SK-N-SH (cell line): Measurements from ENCODE around the gene ADAMTS14. TPM values are rescaled to one million over a fixed set of nuclear protein-coding genes. Genes with fewer than 3 reads are reported as not detected.
A peak's percentile ranks its signal among the peaks of the same experiment; 100 is the strongest.

Experiments
- CTCF ChIA-PET: fragments of 300-600, 350-600 bp; formaldehyde crosslinking; extraction: SDS; loops from one replicate; lab custom pipeline; 2021; lab: Yijun Ruan, JAX
- POLR2A ChIA-PET: fragments of 350-600 bp; sonication (Branson Sonifier 250); formaldehyde crosslinking; extraction: SDS; loops from one replicate; lab custom pipeline; 2020; ENCODE audit warnings: antibody characterized with exemption, inconsistent platforms; lab: Yijun Ruan, JAX
- DNase-seq: peaks from one replicate; pipeline ENCODE4 v3.0.0; 2012
- H2AFZ ChIP-seq: fragments of 200-600 bp; sonication (generic); 2 replicates; pipeline ENCODE4 v1.8.1; 2016; ENCODE audit warnings: antibody characterized with exemption, mild to moderate bottlenecking, low read depth
- H3F3A ChIP-seq: fragments of 200-600 bp; sonication (generic); replicated peaks from 2 replicates; pipeline ENCODE3; 2016; ENCODE audit warnings: antibody characterized with exemption, mild to moderate bottlenecking; ENCODE audit not compliant: insufficient read depth
- H3K27ac ChIP-seq, 2 experiments: fragments of 200-500 bp in 1 of 2; fragments of 200-600 bp in 1 of 2; sonication (Bioruptor generic) in 1 of 2; sonication (generic), shearing (Covaris generic) in 1 of 2; 2 replicates each; pipeline versions ENCODE4 v1.5.1 to v1.6.1; 2014 to 2016; ENCODE audit warnings: low read depth in 2 of 2, inconsistent platforms in 1 of 2, low read length in 1 of 2, mild to moderate bottlenecking in 1 of 2, mixed read lengths in 1 of 2
- H3K27me3 ChIP-seq: fragments of 200-600 bp; sonication (generic), shearing (Covaris generic); 2 replicates; pipeline ENCODE4 v1.6.1; 2016; ENCODE audit warnings: mixed run types; ENCODE audit not compliant: insufficient read depth
- H3K36me3 ChIP-seq, 2 experiments: fragments of 200-500 bp in 1 of 2; fragments of 200-600 bp in 1 of 2; sonication (Bioruptor generic) in 1 of 2; sonication (generic) in 1 of 2; replicated peaks in 1 of 2; 2 replicates each; pipeline versions ENCODE3 to v1.5.1; 2014 to 2016; ENCODE audit warnings: low read length in 1 of 2, mild to moderate bottlenecking in 1 of 2; ENCODE audit not compliant: insufficient read depth in 2 of 2, control insufficient read depth in 1 of 2
- H3K4me1 ChIP-seq, 2 experiments: fragments of 200-500 bp in 1 of 2; fragments of 200-600 bp in 1 of 2; sonication (Bioruptor generic) in 1 of 2; sonication (generic), shearing (Covaris generic) in 1 of 2; 2 replicates each; pipeline versions ENCODE4 v1.5.1 to v1.6.1; 2014 to 2016; ENCODE audit warnings: low read depth in 1 of 2, low read length in 1 of 2, mixed run types in 1 of 2; ENCODE audit not compliant: insufficient read depth in 2 of 2, control insufficient read depth in 1 of 2
- H3K4me2 ChIP-seq: fragments of 200-600 bp; sonication (generic), shearing (Covaris generic); 2 replicates; pipeline ENCODE4 v1.6.1; 2017; ENCODE audit warnings: mixed run types
- H3K4me3 ChIP-seq, 2 experiments: fragments of 200-500 bp in 1 of 2; fragments of 200-600 bp in 1 of 2; sonication (Bioruptor generic) in 1 of 2; sonication (generic), shearing (Covaris generic) in 1 of 2; 2 replicates each; pipeline versions ENCODE4 v1.5.1 to v1.8.1; 2014 to 2016; ENCODE audit warnings: low read depth in 2 of 2, inconsistent platforms in 1 of 2, low read length in 1 of 2, mild to moderate bottlenecking in 1 of 2, mixed read lengths in 1 of 2, moderate library complexity in 1 of 2
- H3K79me2 ChIP-seq: fragments of 200-600 bp; sonication (generic); 2 replicates; pipeline ENCODE4 v1.8.1; 2017; ENCODE audit warnings: mild to moderate bottlenecking; ENCODE audit not compliant: insufficient read depth
- H3K9ac ChIP-seq: fragments of 200-600 bp; sonication (generic); 2 replicates; pipeline ENCODE4 v1.6.1; 2017; ENCODE audit warnings: mixed run types
- H3K9me2 ChIP-seq: fragments of 200-600 bp; sonication (generic); 2 replicates; pipeline ENCODE4 v1.6.1; 2017; ENCODE audit warnings: mixed run types
- H3K9me3 ChIP-seq: fragments of 200-600 bp; sonication (generic); 2 replicates; pipeline ENCODE4 v1.6.1; 2017; ENCODE audit warnings: mixed run types, mild to moderate bottlenecking, moderate library complexity
- H4K20me1 ChIP-seq: fragments of 200-600 bp; sonication (generic); 2 replicates; pipeline ENCODE4 v1.6.1; 2017; ENCODE audit warnings: mild to moderate bottlenecking, mixed run types; ENCODE audit not compliant: insufficient read depth
- CTCF ChIP-seq: fragments of 200-600 bp; sonication (generic); IDR thresholded peaks from 2 replicates; pipeline ENCODE4 v1.6.1; 2017; ENCODE audit warnings: antibody characterized with exemption, mild to moderate bottlenecking, moderate library complexity
- EP300 ChIP-seq, 2 experiments: IDR thresholded peaks; 2 replicates each; pipeline versions ENCODE4 v1.4.0 to v1.6.1; 2012; ENCODE audit warnings: borderline replicate concordance in 1 of 2, low read depth in 1 of 2, low read length in 1 of 2
- EZH2phosphoT487 ChIP-seq: fragments of 200-600 bp; sonication (generic); IDR thresholded peaks from 2 replicates; pipeline ENCODE4 v1.6.1; 2017; ENCODE audit warnings: low read depth, mixed run types, mild to moderate bottlenecking, antibody characterized with exemption, moderate library complexity, borderline replicate concordance
- FOSL2 ChIP-seq: IDR thresholded peaks from 2 replicates; pipeline ENCODE4 v1.4.0; 2012; ENCODE audit warnings: low read depth, mild to moderate bottlenecking, moderate library complexity, borderline replicate concordance
- FOXJ3 ChIP-seq: sonication (generic); formaldehyde crosslinking; IDR thresholded peaks from 2 replicates; pipeline ENCODE4 v1.5.1; 2020; ENCODE audit warnings: mild to moderate bottlenecking, missing genetic modification reagents
- FOXM1 ChIP-seq: IDR thresholded peaks from 2 replicates; pipeline ENCODE4 v1.4.0; 2012; ENCODE audit warnings: low read depth, mild to moderate bottlenecking
- JUND ChIP-seq: IDR thresholded peaks from 2 replicates; pipeline ENCODE4 v1.4.0; 2012
- MAX ChIP-seq: IDR thresholded peaks from 2 replicates; pipeline ENCODE4 v1.4.0; 2012; ENCODE audit warnings: low read depth
- MXI1 ChIP-seq: IDR thresholded peaks from 2 replicates; pipeline ENCODE4 v1.6.1; 2012; ENCODE audit warnings: mild to moderate bottlenecking, low read depth, low read length, improper control_type of control experiment
- NFIC ChIP-seq: IDR thresholded peaks from 2 replicates; pipeline ENCODE4 v1.4.0; 2012; ENCODE audit warnings: borderline replicate concordance
- RAD21 ChIP-seq: IDR thresholded peaks from 2 replicates; pipeline ENCODE4 v1.6.1; 2012; ENCODE audit warnings: mild to moderate bottlenecking, low read length
- RCOR1 ChIP-seq: fragments of 150-350 bp; IDR thresholded peaks from 2 replicates; pipeline ENCODE4 v1.6.1; 2017; ENCODE audit warnings: antibody characterized with exemption, low read length
- RXRA ChIP-seq: IDR thresholded peaks from 2 replicates; pipeline ENCODE4 v1.4.0; 2012; ENCODE audit warnings: low read depth, mild to moderate bottlenecking, borderline replicate concordance
- SIN3A ChIP-seq: IDR thresholded peaks from 2 replicates; pipeline ENCODE4 v1.6.1; 2012; ENCODE audit warnings: low read depth, mild to moderate bottlenecking, low read length, moderate library complexity, borderline replicate concordance
- SMC3 ChIP-seq: IDR thresholded peaks from 2 replicates; pipeline ENCODE4 v1.6.1; 2012; ENCODE audit warnings: low read depth, low read length, improper control_type of control experiment
- USF1 ChIP-seq: IDR thresholded peaks from 2 replicates; pipeline ENCODE4 v1.4.0; 2012; ENCODE audit warnings: low read depth, borderline replicate concordance
- ZBTB33 ChIP-seq: IDR thresholded peaks from 2 replicates; pipeline ENCODE4 v1.4.0; 2012; ENCODE audit warnings: low read depth, borderline replicate concordance
- WGBS: methylation state at CpG from one replicate; pipeline ENCODE4 v1.1.6; 2017; ENCODE audit warnings: low lambda C conversion rate; 5-methylcytosine and 5-hydroxymethylcytosine counted together
- polyA plus RNA-seq, 3 experiments: library from polyadenylated mRNA; depleted of rRNA; stranded (reverse); fragments of >200 nt; gene quantifications; 2 replicates each; pipeline ENCODE4 v1.2.3, GENCODE V29; 2012

Gene ADAMTS14
- polyA plus RNA-seq, 1 of the 3 experiments (the other 2 are of a cell fraction) = 1.1 TPM

DNA sequence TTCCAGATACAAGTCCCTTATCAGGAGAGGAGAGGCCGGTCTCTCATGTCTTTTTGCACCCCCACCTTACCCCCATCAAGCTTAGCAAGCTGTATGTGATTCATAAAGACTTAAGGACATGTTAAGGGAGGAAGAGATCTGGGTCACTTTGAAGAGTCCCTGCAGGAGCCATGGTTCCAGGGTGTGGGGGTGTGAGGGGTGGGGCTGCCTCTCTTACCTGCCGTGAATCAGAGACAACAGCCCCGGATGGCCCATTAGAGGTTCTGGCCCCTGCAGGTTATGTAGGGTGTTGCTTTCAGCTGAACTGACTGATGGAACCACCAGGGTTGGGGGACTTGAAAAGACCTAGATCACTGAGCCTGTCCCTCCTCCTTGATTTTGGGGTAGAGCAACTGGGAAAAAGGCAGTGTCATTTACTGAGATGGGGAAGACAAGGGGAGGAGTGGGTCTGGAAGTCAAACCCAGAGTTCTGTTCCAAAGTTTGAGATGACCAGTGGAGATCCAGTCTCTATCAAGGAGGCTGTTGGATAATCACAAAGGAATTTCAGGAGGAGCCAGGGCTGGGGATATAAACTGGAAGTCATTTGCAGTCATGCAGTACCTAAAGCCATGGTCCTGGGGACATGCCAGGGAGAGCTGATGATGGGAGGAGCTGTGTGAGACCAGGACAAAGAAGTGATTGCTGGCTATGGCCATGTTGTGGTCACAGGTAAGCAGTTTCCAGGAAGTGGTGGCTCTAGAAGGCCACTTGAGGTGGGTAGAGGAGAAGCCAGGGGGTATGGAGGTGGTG, 23.1 kb downstream of the ADAMTS14 start (continued):
- no peak for TF ChIP-seq USF1
- no peak for TF ChIP-seq SIN3A
- TF ChIP-seq MXI1 = no peak
- no peak for TF ChIP-seq RAD21
- no peak for TF ChIP-seq EP300 (IDR thresholded peaks at IDR 0.05; ENCODE audit: borderline replicate concordance in 1 of 2, low read depth in 1 of 2, low read length in 1 of 2)

GRCh38 chr10:70698211-70698610, 25.9 kb downstream of the ADAMTS14 start:
- H3K9ac ChIP-seq = no peak overlapping the region
- no peaks in the 10 kb centered on the region for H4K20me1 ChIP-seq
- H3K79me2 ChIP-seq = no peaks in the 10 kb centered on the region
- H3K9me2 ChIP-seq = no peaks in the 10 kb centered on the region
- H3K4me3 ChIP-seq = no peak overlapping the region
- H3K36me3 ChIP-seq = no peaks in the 10 kb centered on the region
- peaks cover 16% of the 10 kb centered on the region for H3F3A ChIP-seq
- H2AFZ ChIP-seq = no peak overlapping the region
- no peaks in the 10 kb centered on the region for H3K9me3 ChIP-seq
- TF ChIP-seq SMC3 = no peak
- TF ChIP-seq SIN3A = no peak
- no peak for TF ChIP-seq FOSL2
- no peak for TF ChIP-seq FOXM1
- no peak for TF ChIP-seq ZBTB33
- no peak for TF ChIP-seq RXRA
- no peak for TF ChIP-seq EZH2phosphoT487
- no peak for TF ChIP-seq MAX
- no peak for TF ChIP-seq CTCF
- TF ChIP-seq JUND = no peak
- TF ChIP-seq MXI1 = no peak
- TF ChIP-seq RCOR1 = no peak
- TF ChIP-seq FOXJ3 = no peak
- no peak for TF ChIP-seq NFIC
- TF ChIP-seq, all 33 proteins: peak for 0
- peak overlapping the region in 1 of 2 experiments; percentile 55; a peak in 1 of 4 replicates for H3K27ac ChIP-seq
- H3K27me3 ChIP-seq = 0 out of 2 replicates have a peak, but pooled peaks cover 4% of the 10 kb centered on the region
- DNase-seq = no peak
- 75% methylated on average over 4 of the region's 4 CpGs for WGBS
- CTCF ChIA-PET = interaction anchor here (1.1 kb wide), 1 partner anchor 9 kb away, joined by 3 read pairs; no protein-coding TSS in a partner anchor
- H3K4me2 ChIP-seq = no peak overlapping the region
- POLR2A ChIA-PET = no interaction called here
- peaks cover 7 to 67% of the 10 kb centered on the region in 2 experiments for H3K4me1 ChIP-seq
